Jurkat, Clone E6-1 (cell line): Measurements from ENCODE around the gene SCRT2.

ENCODE experiments used
- DNase-seq: peaks from one replicate; pipeline ENCODE4 v3.0.0-alpha.2; 2011; ENCODE audit warnings: low read depth, low spot score
- H3K4me3 ChIP-seq: 2 replicates; pipeline ENCODE4 v1.5.1; 2011; ENCODE audit warnings: mild to moderate bottlenecking, low read length, control low read depth, moderate library complexity

Gene SCRT2

GRCh38 chr20:615514-615913, 60.1 kb downstream of the SCRT2 start:
- no peak overlapping the region for H3K4me3 ChIP-seq
- DNase-seq: no peak

GRCh38 chr20:611843-612185, 63.8 kb downstream of the SCRT2 start:
- H3K4me3 ChIP-seq: no peak overlapping the region
- no peak for DNase-seq
